SH-SY5Y (cell line): ENCODE results near the gene ARHGEF40.

ENCODE experiments used
- GATA2 ChIP-seq: IDR thresholded peaks from 2 replicates; pipeline ENCODE4 v1.6.1; 2011; ENCODE audit warnings: mild to moderate bottlenecking, low read depth, low read length
- GATA3 ChIP-seq: IDR thresholded peaks from 2 replicates; pipeline ENCODE4 v1.6.1; 2011; ENCODE audit warnings: low read depth, mild to moderate bottlenecking, low read length, moderate library complexity

DNA sequence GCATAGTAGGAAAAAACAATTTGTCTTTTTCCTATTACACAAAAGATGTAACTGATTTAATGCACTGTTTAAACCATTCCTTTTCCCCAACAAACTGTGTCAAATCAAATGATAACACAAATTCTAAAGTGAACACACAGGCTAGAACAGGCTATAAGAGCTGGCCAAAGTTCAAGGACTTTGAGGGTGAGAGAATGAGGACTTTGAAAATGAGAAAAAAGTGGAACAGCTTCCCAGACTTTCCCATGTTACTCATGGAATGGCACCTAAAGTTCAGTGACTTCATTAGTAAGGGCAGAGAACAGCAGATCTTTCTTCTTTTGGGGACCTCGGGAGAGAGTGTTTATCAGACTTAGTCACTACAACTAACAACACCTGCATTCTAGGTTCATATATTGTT lies 53.3 kb downstream of the ARHGEF40 start:
- no peak for TF ChIP-seq GATA2
- TF ChIP-seq GATA3, result no peak
